NCI-H2107 treated with DMSO at 0.1 percent for 48 hours (cell line): ENCODE data around the gene GDF10.
A peak's percentile ranks its signal among the peaks of the same experiment; 100 is the strongest.

Experiments used
- DNase-seq: peaks from one replicate; lab custom pipeline; 2025; ENCODE audit not compliant: unreplicated experiment; lab: John Stamatoyannopoulos, UW

Gene GDF10

GRCh38 chr10:47331954-47332353, 32.0 kb downstream of the GDF10 start:
- DNase-seq: no peak

- no peak for DNase-seq
These were observed 32.4 kb downstream of the GDF10 start for GRCh38 chr10:47332371-47332770.

GRCh38 chr10:47332946-47333345, 32.9 kb downstream of the GDF10 start:
- DNase-seq: no peak

GRCh38 chr10:47333532-47333931, 33.5 kb downstream of the GDF10 start:
- no peak for DNase-seq

GRCh38 chr10:47334466-47335295, 34.7 kb downstream of the GDF10 start:
- DNase-seq: no peak

- DNase-seq: no peak
These were observed 35.9 kb downstream of the GDF10 start for GRCh38 chr10:47335906-47336305.

GRCh38 chr10:47336387-47337134, 36.6 kb downstream of the GDF10 start:
- no peak for DNase-seq

GRCh38 chr10:47337310-47337709, 37.3 kb downstream of the GDF10 start:
- no peak for DNase-seq

- no peak for DNase-seq
These were observed 39.3 kb downstream of the GDF10 start for GRCh38 chr10:47339186-47339735.

GRCh38 chr10:47339759-47340607, 40.0 kb downstream of the GDF10 start:
- DNase-seq: no peak

- peak; percentile 0 for DNase-seq
These were observed 40.7 kb downstream of the GDF10 start for GRCh38 chr10:47340608-47341170.

GRCh38 chr10:47344996-47345870, 45.2 kb downstream of the GDF10 start:
- DNase-seq: no peak

- DNase-seq: no peak
These were observed 46.7 kb downstream of the GDF10 start for GRCh38 chr10:47346581-47347302.

GRCh38 chr10:47347303-47347675, 47.3 kb downstream of the GDF10 start:
- no peak for DNase-seq

- DNase-seq: no peak
These were observed 48.2 kb downstream of the GDF10 start, which contains the start of gene RBP3 for GRCh38 chr10:47348138-47348651. RBP3 (plus strand) TSS chr10:47348363; CDS start chr10:47348485, 122 bp downstream.

- DNase-seq: no peak
These were observed 48.9 kb downstream of the GDF10 start for GRCh38 chr10:47348661-47349470.

GRCh38 chr10:47349516-47349915, 49.5 kb downstream of the GDF10 start:
- no peak for DNase-seq

- no peak for DNase-seq
These were observed 50.0 kb downstream of the GDF10 start for GRCh38 chr10:47349941-47350371.
